HepG2 (cell line): ENCODE results near the gene ANKRD52. TPM values are rescaled to one million over a fixed set of nuclear protein-coding genes. Genes with fewer than 3 reads are reported as not detected.

Source experiments
- ADNP ChIP-seq: sonication (generic); formaldehyde crosslinking; IDR thresholded peaks from 2 replicates; pipeline ENCODE4 v1.4.0; 2020; ENCODE audit warnings: missing genetic modification reagents
- CEBPG ChIP-seq: IDR thresholded peaks from 2 replicates; pipeline ENCODE4 v1.6.1; 2016
- ELF1 ChIP-seq: sonication (generic); formaldehyde crosslinking; IDR thresholded peaks from 2 replicates; pipeline ENCODE4 v1.4.0; 2020; ENCODE audit warnings: missing genetic modification reagents
- KAT2B ChIP-seq: fragments of 150-350 bp; IDR thresholded peaks from 2 replicates; pipeline ENCODE4 v1.6.1; 2014; ENCODE audit warnings: low read depth, low read length, borderline replicate concordance
- KLF12 ChIP-seq: sonication (generic); formaldehyde crosslinking; IDR thresholded peaks from 2 replicates; pipeline ENCODE4 v1.4.0; 2020; ENCODE audit warnings: missing genetic modification reagents, borderline replicate concordance
- MAFF ChIP-seq: IDR thresholded peaks from 2 replicates; pipeline ENCODE4 v1.6.1; 2011; ENCODE audit warnings: low read depth, low read length, improper control_type of control experiment
- MYC ChIP-seq: sonication (generic); formaldehyde crosslinking; IDR thresholded peaks from 2 replicates; pipeline ENCODE4 v1.9.0; 2021; ENCODE audit warnings: missing genetic modification reagents, borderline replicate concordance
- MZF1 ChIP-seq: sonication (generic); formaldehyde crosslinking; IDR thresholded peaks from 2 replicates; pipeline ENCODE4 v1.8.1; 2023; ENCODE audit warnings: mild to moderate bottlenecking, missing genetic modification reagents, borderline replicate concordance
- NFATC3 ChIP-seq: sonication (generic); formaldehyde crosslinking; IDR thresholded peaks from 2 replicates; pipeline ENCODE4 v1.5.1; 2020; ENCODE audit warnings: mild to moderate bottlenecking, missing genetic modification reagents
- NFKB2 ChIP-seq: sonication (generic); formaldehyde crosslinking; IDR thresholded peaks from 2 replicates; pipeline ENCODE4 v1.4.0; 2020; ENCODE audit warnings: missing genetic modification reagents, borderline replicate concordance
- NFRKB ChIP-seq: fragments of 450-650 bp; IDR thresholded peaks from 2 replicates; pipeline ENCODE4 v1.6.1; 2017
- PHF20 ChIP-seq: sonication (generic); formaldehyde crosslinking; IDR thresholded peaks from 2 replicates; pipeline ENCODE4 v1.5.0; 2020; ENCODE audit warnings: mild to moderate bottlenecking, missing genetic modification reagents
- PRPF4 ChIP-seq: fragments of 200-400 bp; formaldehyde crosslinking; IDR thresholded peaks from 2 replicates; pipeline ENCODE4 v1.6.1; 2016; ENCODE audit warnings: low read length, low read depth; ENCODE audit not compliant: poor library complexity, severe bottlenecking
- SNAPC5 ChIP-seq: sonication (generic); formaldehyde crosslinking; IDR thresholded peaks from 2 replicates; pipeline ENCODE4 v1.8.1; 2023; ENCODE audit warnings: mild to moderate bottlenecking, missing genetic modification reagents, borderline replicate concordance
- ZBTB39 ChIP-seq: sonication (generic); formaldehyde crosslinking; IDR thresholded peaks from 2 replicates; pipeline ENCODE4 v1.5.0; 2020; ENCODE audit warnings: missing genetic modification reagents
- ZC3H13 ChIP-seq: sonication (generic); formaldehyde crosslinking; IDR thresholded peaks from 2 replicates; pipeline ENCODE4 v1.8.1; 2023; ENCODE audit warnings: mild to moderate bottlenecking, missing genetic modification reagents, moderate library complexity
- ZFP1 ChIP-seq: IDR thresholded peaks from 2 replicates; pipeline ENCODE4 v1.6.1; 2016
- ZNF639 ChIP-seq: conservative IDR thresholded peaks from 2 replicates; pipeline ENCODE4 v1.6.1; 2018; ENCODE audit warnings: missing genetic modification reagents
- ZNF652 ChIP-seq: IDR thresholded peaks from 2 replicates; pipeline ENCODE4 v1.6.1; 2016; ENCODE audit warnings: low read depth, borderline replicate concordance
- ZNF670 ChIP-seq: sonication (generic); formaldehyde crosslinking; IDR thresholded peaks from 2 replicates; pipeline ENCODE4 v1.8.0; 2022; ENCODE audit warnings: mild to moderate bottlenecking, missing genetic modification reagents, borderline replicate concordance
- ZNF687 ChIP-seq: sonication (generic); formaldehyde crosslinking; IDR thresholded peaks from 2 replicates; pipeline ENCODE4 v1.5.1; 2020; ENCODE audit warnings: mild to moderate bottlenecking, missing genetic modification reagents, moderate library complexity
- ZNF772 ChIP-seq: sonication (generic); formaldehyde crosslinking; IDR thresholded peaks from 2 replicates; pipeline ENCODE4 v1.5.0; 2020; ENCODE audit warnings: mild to moderate bottlenecking, missing genetic modification reagents
- ZNF841 ChIP-seq: sonication (generic); formaldehyde crosslinking; IDR thresholded peaks from 2 replicates; pipeline ENCODE4 v1.8.1; 2023; ENCODE audit warnings: missing genetic modification reagents, borderline replicate concordance
- polyA plus RNA-seq, 8 experiments: library from polyadenylated mRNA; depleted of rRNA in 3 of 8; stranded (reverse) in 7 of 8; unstranded in 1 of 8; fragments of >200 nt; fragmentation: Illumina TruSeq in 4 of 8; extraction: Trizol in 4 of 8; gene quantifications; 2 replicates each; pipeline versions ENCODE4 v1.2.1 to v1.2.3, GENCODE V29; 2011 to 2016; ENCODE audit warnings: low read depth in 4 of 8, missing spikeins in 1 of 8, mixed read lengths in 1 of 8; ENCODE audit not compliant: insufficient read depth in 1 of 8
- total RNA-seq, 5 experiments: library from RNA; depleted of rRNA; stranded (reverse); fragments of >200 nt; fragmentation: Illumina TruSeq; extraction: Trizol; gene quantifications; 2 replicates each; pipeline ENCODE4 v1.2.3, GENCODE V29; 2016; ENCODE audit warnings: low read depth in 1 of 5

ANKRD52 gene
- total and polyA plus RNA-seq, 2 of the 13 experiments (the other 11 are each of a cell fraction or from before 2014, with no cell fraction given), result 7.8 to 9.2 TPM

- TF ChIP-seq ZBTB39 (CRISPR knock-in tag), result no peak
- no peak for TF ChIP-seq NFRKB
- peak; percentile 66 for TF ChIP-seq ZNF639
- peak; percentile 95; the same call in 1 of the 2 replicates for TF ChIP-seq NFKB2 (CRISPR knock-in tag)
- peak; percentile 53 for TF ChIP-seq CEBPG (CRISPR knock-in tag)
- no peak for TF ChIP-seq PRPF4
- TF ChIP-seq ELF1 (CRISPR knock-in tag), result peak; percentile 82
- peak; percentile 90 for TF ChIP-seq ZNF687 (CRISPR knock-in tag)
- peak; percentile 66 for TF ChIP-seq ZNF652
- TF ChIP-seq KLF12 (CRISPR knock-in tag), result peak; percentile 79; the same call in 1 of the 2 replicates
- TF ChIP-seq ZC3H13 (CRISPR knock-in tag), result no peak
- TF ChIP-seq ZNF772, result no peak; the same call in 1 of the 2 replicates
- no peak for TF ChIP-seq MZF1
- TF ChIP-seq ZNF841 (CRISPR knock-in tag), result no peak
- no peak for TF ChIP-seq KAT2B
- peak; percentile 61; the same call in 1 of the 2 replicates for TF ChIP-seq ZFP1 (CRISPR knock-in tag)
- no peak for TF ChIP-seq SNAPC5 (CRISPR knock-in tag)
- 0 out of 2 replicates have a peak, but pooled peaks have one; percentile 5 for TF ChIP-seq ZNF670 (CRISPR knock-in tag)
- peak; percentile 80 for TF ChIP-seq MYC
- TF ChIP-seq MAFF, result no peak
- TF ChIP-seq PHF20, result peak; percentile 68; the same call in 1 of the 2 replicates
- TF ChIP-seq ADNP, result no peak
- peak; percentile 93; the same call in 1 of the 2 replicates for TF ChIP-seq NFATC3 (CRISPR knock-in tag)
Observed at GRCh38 chr12:56221757-56222530, 36.2 kb downstream of the ANKRD52 start, which contains the start of gene RNF41 (continued).
